GM19035 (cell line): ENCODE results near the gene ADAT1.

Experiments used
- ATAC-seq: cut with Tn5 transposase; IDR thresholded peaks from one replicate; pipeline ENCODE4 v1.9.1; 2021; ENCODE audit not compliant: unreplicated experiment

The ADAT1 gene

DNA sequence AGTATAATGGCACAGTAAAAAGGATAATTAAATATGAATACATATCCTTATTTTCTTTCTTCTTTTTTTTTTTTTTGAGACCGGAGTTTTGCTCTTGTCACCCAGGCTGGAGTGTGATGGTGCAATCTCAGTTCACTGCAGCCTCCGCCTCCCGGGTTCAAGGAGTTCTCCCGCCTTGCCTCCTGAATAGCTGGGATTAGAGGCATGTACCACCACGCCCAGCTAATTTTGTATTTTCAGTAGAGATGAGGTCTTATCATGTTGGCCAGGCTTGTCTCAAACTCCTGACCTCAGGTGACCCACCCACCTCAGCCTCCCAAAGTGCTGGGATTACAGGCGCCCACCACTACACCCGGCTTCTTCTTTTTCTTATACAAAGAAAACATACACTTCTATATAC is 44.9 kb downstream of the ADAT1 start:
- ATAC-seq, result no peak

DNA sequence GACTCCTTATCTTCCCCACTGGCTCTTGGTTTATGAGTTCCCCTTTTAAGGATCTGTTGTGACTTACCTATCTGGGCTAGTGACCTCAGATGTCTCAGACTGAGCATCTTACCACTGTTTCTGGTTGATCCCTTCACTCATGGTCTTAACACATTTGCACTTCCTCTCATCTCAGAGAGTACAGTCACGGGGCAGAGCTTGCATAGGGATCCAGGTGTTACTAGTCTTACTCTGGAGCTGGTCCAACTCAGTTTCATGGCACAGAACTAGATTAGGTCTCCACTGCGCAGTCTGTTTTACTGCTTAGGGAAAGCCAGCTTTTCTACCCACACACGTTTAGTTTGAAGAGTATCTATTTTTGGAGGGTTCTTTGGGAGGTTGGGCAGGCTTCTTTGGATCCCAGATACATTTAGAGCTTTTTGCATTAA is 46.7 kb downstream of the ADAT1 start:
- ATAC-seq, result no peak

DNA sequence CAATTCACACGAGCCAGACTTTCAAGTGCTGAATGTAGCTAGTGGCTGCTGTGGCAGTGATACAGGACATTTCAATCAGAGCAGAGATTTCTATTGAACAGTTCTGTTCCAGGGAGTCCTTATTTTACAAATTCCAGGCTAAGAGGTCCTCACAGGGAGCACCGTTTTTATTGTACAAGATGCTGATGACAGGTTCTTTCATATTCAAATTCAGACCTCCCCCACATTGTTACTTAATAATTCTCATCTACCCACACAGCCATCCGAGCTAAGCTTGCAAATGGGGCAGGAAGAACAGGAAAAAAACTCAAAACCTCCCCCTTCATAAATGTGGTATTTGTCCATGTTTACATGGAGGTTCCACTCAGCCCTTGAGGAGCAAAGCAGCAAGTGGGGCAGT is 47.1 kb downstream of the ADAT1 start:
- no peak for ATAC-seq

DNA sequence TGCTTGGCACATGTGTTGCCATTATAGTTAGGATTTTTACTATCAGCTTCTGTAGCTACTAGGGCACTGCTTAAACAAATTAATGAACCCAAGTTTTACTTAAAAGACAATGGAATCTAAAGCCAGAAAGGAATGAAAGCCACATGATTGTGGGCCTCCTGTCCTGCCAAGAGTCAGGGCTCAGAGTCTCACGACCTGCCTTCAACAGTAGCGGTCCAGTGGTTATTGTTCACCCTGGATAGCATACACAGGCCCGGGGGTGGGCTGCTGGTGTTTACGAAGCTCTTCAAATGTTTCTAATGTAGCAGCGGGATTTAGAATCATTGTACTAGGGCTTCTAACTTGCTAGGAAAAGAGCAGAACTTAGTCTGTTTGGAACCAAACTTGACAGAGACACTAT is 49.1 kb downstream of the ADAT1 start:
- no peak for ATAC-seq

DNA sequence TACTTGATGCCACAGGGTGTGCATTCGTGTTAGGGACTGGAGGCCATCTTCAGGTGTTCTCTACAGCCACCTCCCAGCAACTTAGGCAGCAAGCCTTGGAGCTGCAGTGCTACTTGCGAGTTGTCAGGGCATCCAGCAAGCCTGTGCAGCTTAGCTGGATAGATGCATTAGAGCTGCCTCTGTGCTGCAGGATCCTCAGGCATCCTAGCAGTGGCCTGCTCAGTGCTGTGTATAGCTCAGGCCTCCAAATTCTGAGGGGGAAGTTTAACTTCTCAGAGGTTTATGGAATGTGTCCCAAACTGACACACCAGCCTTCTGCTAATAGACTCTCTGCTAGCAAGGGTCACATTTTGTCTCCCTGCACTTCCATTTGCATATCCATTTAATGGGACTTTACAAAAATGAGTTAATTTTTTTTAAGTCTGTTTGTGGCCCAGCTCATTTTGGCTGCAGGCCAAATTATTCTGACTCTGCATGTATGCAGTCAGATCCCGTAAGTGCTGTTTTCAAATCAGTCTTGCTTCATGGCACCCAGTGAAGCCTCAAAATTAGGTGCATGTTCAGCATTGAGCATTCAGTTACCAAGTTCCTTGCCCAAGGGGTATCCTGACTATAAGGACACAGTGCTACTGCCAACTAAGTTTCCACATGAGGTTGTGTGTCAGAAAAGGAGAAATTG is 50.1 kb downstream of the ADAT1 start:
- ATAC-seq, result no peak

DNA sequence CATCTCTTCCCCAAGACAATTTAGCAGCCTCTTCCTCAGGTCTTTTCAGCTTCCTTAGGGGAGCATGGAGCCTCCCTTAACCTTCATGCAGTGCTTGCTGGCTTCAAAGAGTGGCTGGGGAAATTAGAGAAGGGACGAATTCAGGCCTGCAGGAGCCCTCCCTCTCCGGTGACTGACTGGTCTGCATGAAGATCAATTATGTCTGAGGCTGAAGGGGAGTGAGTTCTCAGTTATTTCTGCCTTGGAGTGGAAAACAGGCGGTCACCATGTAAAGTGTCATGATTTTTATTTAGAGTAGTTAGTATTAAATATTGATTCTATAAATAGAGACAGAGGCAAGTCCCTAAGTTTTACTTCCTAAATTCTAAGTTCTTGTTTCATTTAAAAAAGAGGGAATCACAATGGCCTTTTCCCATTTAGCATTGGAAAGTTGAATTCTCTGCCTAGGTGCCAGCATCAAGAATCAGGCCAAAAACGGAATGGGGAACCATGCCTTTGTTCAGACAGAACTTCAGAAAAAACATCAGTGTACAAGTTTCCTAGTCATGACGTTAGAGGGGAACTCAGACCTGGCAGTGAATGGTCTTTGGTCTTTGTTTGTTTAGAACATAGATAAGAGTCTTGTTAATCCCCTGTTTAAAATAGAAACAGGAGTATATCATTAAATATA is 52.5 kb downstream of the ADAT1 start:
- ATAC-seq, result no peak

DNA sequence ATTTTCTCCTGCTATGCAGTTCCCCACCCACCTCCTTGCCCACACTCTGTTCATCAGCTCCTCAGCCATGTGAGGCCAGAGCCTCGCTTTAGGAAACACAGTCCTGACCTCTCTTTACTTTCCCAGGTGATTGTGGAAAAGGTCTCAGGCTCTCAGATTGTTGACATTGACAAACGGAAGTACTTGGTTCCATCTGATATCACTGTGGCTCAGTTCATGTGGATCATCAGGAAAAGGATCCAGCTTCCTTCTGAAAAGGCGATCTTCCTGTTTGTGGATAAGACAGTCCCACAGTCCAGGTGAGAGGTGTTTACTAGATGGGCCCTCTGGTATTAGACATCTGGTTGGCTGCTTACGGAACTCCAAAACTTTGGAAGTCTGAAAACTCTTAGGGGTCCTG is 55.2 kb downstream of the ADAT1 start:
- ATAC-seq, result no peak

DNA sequence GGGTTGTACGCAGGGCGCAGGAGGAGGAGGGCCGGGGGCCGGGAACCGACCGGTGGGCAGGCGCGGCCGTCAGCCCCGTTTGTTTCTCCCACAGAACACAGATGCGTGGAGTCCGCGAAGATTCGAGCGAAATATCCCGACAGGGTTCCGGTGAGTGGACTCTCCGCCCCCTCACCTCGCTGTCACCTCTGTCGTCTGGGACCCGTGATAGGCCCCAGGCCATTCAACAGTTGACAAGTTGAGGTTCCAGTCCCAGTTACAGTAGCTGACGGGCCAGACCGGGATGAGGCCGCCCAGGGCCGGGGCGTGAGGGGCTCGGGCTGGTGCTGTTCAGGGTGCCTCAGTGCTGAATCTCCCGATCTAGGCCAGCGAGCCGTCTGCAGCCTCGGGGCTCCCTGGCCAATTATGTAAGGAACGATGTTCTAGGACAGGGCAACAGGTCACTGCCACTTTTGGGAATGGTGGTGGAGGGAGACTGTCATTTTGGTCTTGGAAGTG is 56.3 kb downstream of the ADAT1 start:
- ATAC-seq, result peak; percentile 5

DNA sequence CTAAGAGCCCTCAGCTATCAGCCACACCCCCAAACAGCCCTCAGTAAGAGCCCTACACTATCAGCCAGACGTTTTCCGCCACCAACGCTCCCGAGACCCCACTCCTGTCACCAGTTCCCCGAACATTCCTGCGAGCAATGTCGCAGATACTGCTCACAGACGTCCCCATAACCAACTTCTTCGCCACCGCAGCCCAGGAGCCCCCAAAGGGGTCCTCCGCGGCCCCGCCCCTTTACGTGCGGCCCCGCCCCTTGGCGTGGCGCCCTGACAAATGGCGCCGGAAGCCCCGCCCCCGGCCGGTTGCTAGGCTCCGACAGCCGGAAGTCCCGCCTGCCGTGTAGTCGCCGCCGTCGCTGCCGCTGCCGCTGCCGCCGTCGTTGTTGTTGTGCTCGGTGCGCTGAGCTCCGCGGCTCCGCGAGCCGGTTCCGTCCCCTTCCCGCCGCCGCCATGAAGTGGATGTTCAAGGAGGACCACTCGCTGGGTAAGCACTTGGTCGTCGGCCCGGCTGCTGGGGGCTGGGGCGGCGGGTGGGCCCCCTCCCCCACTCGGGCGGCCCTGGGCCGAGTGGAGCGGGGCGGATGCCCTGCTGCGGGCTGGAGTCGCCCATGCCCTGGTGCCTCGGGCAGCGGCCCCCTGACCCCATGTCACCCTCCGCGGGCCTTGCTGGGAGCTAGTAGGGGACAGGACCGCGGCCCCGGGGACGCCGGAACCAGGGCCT is 56.9 kb downstream of the ADAT1 start, which contains the start of gene GABARAPL2:
Gene GABARAPL2 (plus strand): TSS at position 340 of the 718 bp plus-strand sequence. CDS start 108 bp downstream, at position 448.
- peak; percentile 77 for ATAC-seq

DNA sequence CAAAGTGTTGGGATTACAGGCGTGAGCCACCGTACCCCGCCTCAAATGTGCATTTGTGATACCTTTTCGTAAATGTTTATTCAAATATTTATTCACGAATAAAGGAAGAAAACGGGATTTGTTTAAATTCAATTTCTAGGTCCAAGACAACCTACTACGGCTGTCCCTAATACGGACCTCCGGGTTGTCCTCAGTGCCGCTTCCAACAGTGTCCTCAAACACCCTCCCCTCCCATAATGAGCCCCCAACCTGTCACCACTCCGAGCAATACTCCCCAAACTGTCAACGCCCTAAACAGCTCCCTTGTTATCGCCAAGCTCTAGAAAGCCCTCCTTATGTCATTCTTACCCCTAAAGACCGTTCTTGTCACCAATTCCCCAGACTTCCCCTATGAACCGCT is 57.4 kb downstream of the ADAT1 start:
- ATAC-seq, result peak; percentile 7

DNA sequence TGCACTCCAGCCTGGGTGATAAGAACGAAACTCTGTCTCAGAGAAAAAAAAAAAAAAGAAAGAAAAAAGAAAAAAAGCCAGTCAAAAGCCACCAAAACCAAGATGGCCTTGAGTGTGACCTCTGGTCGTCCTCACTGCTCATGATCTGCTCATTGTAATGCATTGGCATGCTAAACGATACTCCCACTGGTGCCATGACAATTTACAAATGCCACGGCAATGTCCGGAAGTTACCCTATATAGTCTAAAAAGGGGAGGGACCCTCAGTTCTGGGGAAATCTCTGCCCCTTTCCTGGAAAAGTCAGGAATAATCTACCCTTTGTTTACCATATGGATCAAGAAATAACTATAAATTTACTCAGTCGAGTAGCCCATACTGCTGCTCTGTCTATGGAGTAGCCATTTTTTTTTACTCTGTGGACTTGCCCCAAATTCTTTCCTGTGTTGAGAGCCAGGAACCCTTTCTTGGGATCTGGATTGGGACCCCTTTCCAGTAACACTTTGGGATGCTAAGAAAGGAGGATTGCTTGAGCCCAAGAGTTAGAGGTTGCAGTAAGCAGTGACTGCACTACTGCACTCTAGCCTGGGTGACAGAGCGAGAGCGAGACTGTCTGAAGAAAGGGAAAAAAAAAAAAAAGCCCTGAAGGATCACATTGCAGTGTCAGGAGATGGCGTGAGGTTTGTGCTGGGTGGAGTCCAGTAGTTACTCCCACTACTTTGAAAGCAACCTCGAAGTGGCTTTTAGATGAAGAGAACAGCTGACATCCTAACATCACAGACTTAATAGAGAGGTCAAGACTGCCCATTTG is 63.3 kb downstream of the ADAT1 start:
- no peak for ATAC-seq

DNA sequence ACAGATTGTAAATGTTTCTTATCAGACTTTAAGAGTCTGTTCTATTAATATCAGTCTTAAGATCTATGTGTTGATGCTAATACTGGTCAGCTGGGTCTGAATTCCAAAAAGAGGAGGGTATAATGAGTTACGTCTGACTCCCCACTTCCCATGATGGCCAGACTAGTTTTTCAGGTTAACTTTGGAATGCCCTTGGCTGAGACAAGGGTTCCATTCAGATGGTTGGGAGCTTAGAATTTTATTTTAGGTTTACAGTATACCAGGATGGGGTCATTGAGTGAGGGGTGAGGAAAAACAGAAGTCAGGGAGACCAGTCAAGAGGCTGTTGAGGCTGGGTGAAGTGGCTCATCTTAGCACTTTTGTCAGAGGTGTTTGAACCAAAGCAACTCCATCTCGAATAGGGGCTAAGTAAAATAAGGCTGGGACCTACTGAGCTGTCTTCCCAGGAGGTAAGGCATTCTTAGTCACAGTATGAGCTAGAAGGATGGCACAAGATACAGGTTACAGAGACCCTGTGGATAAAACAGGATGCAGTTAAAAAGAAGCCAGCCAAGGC is 64.2 kb downstream of the ADAT1 start:
- ATAC-seq, result no peak

DNA sequence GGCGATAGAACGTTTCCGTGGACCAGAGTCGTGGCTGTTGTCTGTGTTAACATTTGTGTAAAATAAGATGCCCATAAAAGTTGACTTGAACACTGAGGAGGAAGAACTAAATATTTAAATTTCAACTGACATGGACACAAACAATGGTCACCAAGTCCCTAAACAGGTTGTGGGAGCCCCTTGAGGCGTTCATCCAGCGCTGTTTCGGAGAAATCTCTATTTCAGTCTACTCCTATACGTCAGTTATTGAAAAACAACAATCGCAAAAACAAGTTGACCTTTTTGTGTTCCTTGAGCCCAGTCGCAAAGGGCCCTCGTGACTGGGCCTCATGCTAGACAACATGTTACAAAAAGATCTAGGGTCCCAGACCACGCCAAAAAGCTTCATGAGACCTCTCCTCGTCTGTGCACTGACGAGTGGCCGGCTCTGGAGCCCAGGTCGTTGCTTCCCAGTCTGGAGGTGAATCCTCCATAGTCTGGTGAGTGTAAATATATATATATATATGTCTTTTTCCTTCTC is 66.6 kb downstream of the ADAT1 start:
- no peak for ATAC-seq

DNA sequence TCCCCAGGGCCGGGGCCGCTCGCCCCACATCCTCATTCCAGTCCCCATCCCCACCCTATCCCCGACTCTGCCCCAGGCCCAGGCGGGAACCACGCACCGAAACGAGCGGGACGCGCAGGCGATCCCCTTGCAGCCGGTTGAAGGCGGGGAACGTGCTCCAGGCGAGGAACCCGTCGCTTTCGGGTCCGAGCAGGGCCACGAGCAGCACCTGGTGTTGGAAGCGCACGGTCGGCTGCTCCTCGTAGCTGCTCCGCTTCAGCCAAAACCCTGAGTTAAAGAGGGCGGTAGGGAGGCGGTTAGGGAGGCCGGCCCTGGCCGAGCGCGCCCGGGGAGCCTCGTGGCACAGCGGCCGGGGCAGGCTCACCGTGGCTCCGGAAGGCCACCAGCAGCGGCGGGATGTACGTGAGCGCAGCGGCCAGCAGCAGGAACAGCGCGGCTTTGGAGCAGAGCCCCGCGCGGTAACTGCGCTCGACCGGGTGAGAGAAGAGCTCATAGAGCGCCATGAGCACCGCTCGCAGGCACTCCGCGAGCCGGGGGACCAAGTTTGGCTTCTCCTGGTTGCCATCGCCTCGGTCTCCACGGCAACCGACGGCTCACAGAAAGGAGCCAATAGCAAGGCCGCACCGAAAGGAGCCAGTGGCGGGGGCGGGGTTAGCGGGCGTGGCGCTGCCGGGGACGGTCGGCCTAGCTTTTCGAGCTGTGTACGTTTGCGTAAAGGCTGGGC is 67.2 kb downstream of the ADAT1 start, which contains the start of gene TMEM231:
Gene TMEM231 (minus strand): TSS at position 546 of the 724 bp plus-strand sequence. CDS start 43 bp downstream, at position 503.
- ATAC-seq, result peak; percentile 97

DNA sequence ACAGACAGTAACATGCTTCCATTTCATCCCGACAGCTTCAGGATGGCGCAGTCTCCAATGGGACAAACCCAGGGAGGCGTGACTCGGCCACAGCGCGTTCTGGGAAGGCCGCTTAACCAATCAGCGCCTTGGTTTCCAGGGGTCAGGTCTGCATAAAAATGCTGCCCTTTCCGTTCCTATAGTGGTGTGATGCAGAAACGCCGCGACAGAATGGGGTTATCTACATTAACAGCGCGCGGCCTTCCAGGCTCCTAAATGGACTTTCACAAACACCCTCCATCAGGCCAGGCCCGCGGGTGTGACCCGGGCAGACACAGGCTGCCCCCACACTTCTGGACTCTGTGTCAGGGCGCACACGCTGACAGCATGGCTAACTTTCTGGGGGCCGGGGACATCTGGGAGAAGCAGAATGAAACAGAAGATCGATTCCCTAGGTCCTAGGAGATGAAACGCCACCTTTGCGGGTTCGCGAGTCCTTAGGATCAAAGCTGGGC is 67.8 kb downstream of the ADAT1 start:
- ATAC-seq, result peak; percentile 20

DNA sequence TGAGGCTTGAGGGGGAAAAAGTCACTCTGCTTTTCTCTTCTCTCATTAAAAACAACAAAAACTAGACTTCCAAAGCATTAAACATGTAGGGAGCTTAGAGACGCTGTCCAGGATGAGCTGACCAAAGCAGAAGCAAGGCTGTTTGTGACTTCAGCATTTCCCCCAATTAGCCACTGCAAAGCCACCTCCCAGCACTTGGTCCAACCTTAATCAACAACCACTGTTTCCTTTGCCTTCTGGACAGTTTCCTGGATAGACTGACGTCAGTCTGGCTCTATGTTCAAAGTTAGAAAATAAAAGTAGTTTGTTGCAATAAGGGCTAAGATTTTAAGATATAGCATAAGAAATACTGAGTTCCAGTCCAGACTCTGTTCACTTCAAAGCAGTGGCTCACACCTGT is 70.1 kb downstream of the ADAT1 start:
- ATAC-seq, result no peak

DNA sequence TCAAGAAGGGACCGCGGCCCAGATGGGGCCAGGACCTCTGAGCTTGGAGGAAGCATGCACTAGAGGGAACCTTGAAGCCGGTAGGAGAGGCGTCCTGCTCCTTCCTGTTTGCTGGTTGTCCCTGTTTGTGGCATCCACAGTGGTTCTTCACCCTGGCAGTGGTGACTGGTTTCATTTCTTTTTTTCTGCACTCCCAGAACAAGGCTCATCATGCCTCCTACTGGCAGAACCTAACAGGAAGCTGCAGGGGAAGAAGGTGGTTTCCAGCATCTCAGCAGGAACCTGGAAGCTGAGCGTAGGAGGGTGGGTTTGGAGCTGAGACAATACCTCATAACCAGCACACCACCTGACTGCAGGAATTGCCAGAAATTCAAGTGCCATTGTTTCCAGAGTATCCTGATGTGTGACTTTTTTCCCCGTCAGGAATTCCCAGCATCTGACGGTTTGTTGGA is 72.8 kb downstream of the ADAT1 start:
- peak; percentile 68 for ATAC-seq
